K562 (cell line): ENCODE measurements around the gene XIRP1. TPM values are rescaled to one million over a fixed set of nuclear protein-coding genes. Genes with fewer than 3 reads are reported as not detected.

Experiments used
- ATF7 ChIP-seq: fragments of 450-650 bp; IDR thresholded peaks from 2 replicates; pipeline ENCODE4 v1.7.1; 2014; ENCODE audit warnings: mild to moderate bottlenecking, moderate library complexity
- CHD1 ChIP-seq: fragments of 200-600 bp; sonication (generic); IDR thresholded peaks from one replicate; pipeline ENCODE4 v1.6.1; 2012; ENCODE audit warnings: mild to moderate bottlenecking, moderate library complexity, low read length, inconsistent platforms
- ELF2 ChIP-seq: fragments of 250-450 bp; sonication (Bioruptor Pico); IDR thresholded peaks from 2 replicates; pipeline ENCODE4 v1.5.0; 2021; ENCODE audit warnings: mild to moderate bottlenecking
- FUS ChIP-seq: fragments of 200-400 bp; formaldehyde crosslinking; optimal IDR thresholded peaks from 2 replicates; pipeline ENCODE3; 2017; ENCODE audit warnings: low read depth, low read length
- GATA2 ChIP-seq: sonication (generic); formaldehyde crosslinking; IDR thresholded peaks from 2 replicates; pipeline ENCODE4 v1.4.0; 2020; ENCODE audit warnings: mild to moderate bottlenecking, missing genetic modification reagents
- HNRNPLL ChIP-seq: fragments of 200-400 bp; formaldehyde crosslinking; IDR thresholded peaks from 2 replicates; pipeline ENCODE4 v1.6.1; 2017; ENCODE audit warnings: low read length, low read depth, mild to moderate bottlenecking; ENCODE audit not compliant: poor library complexity, severe bottlenecking
- HNRNPUL1 ChIP-seq: fragments of 200-400 bp; formaldehyde crosslinking; IDR thresholded peaks from 2 replicates; pipeline ENCODE4 v1.6.1; 2017; ENCODE audit warnings: low read length
- PHF8 ChIP-seq: fragments of 200-600 bp; sonication (generic); IDR thresholded peaks from 2 replicates; pipeline ENCODE4 v1.6.1; 2012; ENCODE audit warnings: mixed run types, mild to moderate bottlenecking, inconsistent platforms, low read length, moderate library complexity, borderline replicate concordance
- SIN3B ChIP-seq: fragments of 450-650 bp; IDR thresholded peaks from 2 replicates; pipeline ENCODE4 v1.6.1; 2017; ENCODE audit warnings: low read depth, mild to moderate bottlenecking, moderate library complexity
- TCF7 ChIP-seq: sonication (generic); IDR thresholded peaks from 2 replicates; pipeline ENCODE4 v1.6.1; 2016; ENCODE audit warnings: antibody characterized with exemption, borderline replicate concordance
- ZBTB1 ChIP-seq: sonication (generic); formaldehyde crosslinking; IDR thresholded peaks from 2 replicates; pipeline ENCODE4 v1.8.1; 2023; ENCODE audit warnings: missing genetic modification reagents, low read depth, mild to moderate bottlenecking, borderline replicate concordance
- ZNF79 ChIP-seq: fragments of 250-450 bp; sonication (Bioruptor Pico); IDR thresholded peaks from 2 replicates; pipeline ENCODE4 v1.4.0; 2020; ENCODE audit warnings: low read depth, mild to moderate bottlenecking, moderate library complexity
- polyA plus RNA-seq, 8 experiments: library from polyadenylated mRNA; depleted of rRNA in 4 of 8; stranded (reverse) in 5 of 8; unstranded in 3 of 8; fragments of >200 nt; fragmentation: Nextera tagmentation in 2 of 8; fragmentation: Illumina TruSeq in 1 of 8; extraction: Ambion mirVana in 2 of 8; extraction: Trizol in 1 of 8; gene quantifications; 2 replicates each; pipeline versions ENCODE4 v1.2.1 to v1.2.3, GENCODE V29; 2011 to 2014; ENCODE audit warnings: inconsistent platforms in 1 of 8, missing spikeins in 1 of 8
- total RNA-seq, 7 experiments: library from RNA; depleted of rRNA in 6 of 7; stranded (reverse); fragments of >200 nt in 6 of 7; fragmentation: Illumina TruSeq in 2 of 7; extraction: Trizol in 2 of 7; gene quantifications; 2 replicates each; pipeline versions ENCODE4 v1.2.1 to v1.2.3, GENCODE V29; 2011 to 2021; ENCODE audit warnings: low replicate concordance in 1 of 7
- TF ChIP-seq, protein P1 (sequence below), 2 experiments: fragments of 450-650 bp in 1 of 2; IDR thresholded peaks; 2 replicates each; pipeline ENCODE4 v1.6.1; 2011 to 2017; ENCODE audit warnings: low read depth in 2 of 2, antibody characterized with exemption in 1 of 2, borderline replicate concordance in 1 of 2, low read length in 1 of 2, mild to moderate bottlenecking in 1 of 2, mixed read lengths in 1 of 2; ENCODE audit not compliant: control insufficient read depth in 1 of 2
- TF ChIP-seq, protein P2 (sequence below): fragments of 450-650 bp; IDR thresholded peaks from 2 replicates; pipeline ENCODE4 v1.6.1; 2016
- TF ChIP-seq, protein P3 (sequence below): fragments of 250-450 bp; sonication (Bioruptor Pico); IDR thresholded peaks from 2 replicates; pipeline ENCODE4 v1.8.0; 2021; ENCODE audit warnings: moderate library complexity, mild to moderate bottlenecking, inconsistent platforms
- TF ChIP-seq, protein P4 (sequence below): sonication (generic); formaldehyde crosslinking; IDR thresholded peaks from 2 replicates; pipeline ENCODE4 v1.8.1; 2023; ENCODE audit warnings: mild to moderate bottlenecking, missing genetic modification reagents
- TF ChIP-seq, protein P5 (sequence below): fragments of 450-650 bp; formaldehyde crosslinking; IDR thresholded peaks from 2 replicates; pipeline ENCODE4 v1.4.0; 2022; ENCODE audit warnings: mild to moderate bottlenecking, moderate library complexity

XIRP1 gene
- total and polyA plus RNA-seq, 9 of the 15 experiments (the other 6 are each of a cell fraction or from before 2014, with no cell fraction given) = 0.03 to 0.27 (median 0.08) TPM; not detected in 3

DNA sequence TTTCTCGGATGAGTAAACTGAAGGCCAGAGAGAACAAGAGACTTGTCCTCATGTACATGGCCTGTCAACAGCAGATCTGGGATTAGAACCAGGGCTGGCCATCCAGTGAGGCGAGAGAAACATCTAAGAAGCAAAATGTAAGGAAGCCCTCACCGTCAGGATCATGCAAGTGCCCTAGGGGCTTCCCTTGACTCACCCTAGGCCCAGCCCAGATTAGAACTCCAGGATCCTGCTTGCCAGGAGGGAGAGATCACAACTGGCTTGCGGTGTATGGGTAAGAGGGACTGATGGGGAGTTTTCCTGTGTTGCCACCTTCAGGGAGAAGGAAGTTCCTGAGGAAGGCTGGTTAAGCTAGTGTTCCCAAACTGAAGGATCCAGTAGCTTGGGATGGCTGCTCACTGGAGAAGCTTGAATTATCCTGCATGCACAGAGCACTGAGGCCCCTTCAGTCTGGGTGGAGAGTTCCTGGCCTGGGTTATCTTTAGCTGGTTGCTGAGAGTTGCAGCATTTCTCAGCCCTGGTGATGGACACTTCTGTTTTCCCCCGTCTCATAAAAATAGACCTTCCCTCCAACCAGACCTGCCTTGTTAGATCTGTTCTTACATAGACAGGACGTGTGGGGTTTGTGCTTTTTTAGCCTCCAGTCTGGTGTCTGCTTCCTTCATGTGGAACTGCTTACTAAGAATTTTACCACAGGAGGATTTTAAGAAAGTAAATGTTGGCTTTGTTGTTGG, 28.2 kb upstream of the XIRP1 start (continued):
- TF ChIP-seq, protein P1, sequence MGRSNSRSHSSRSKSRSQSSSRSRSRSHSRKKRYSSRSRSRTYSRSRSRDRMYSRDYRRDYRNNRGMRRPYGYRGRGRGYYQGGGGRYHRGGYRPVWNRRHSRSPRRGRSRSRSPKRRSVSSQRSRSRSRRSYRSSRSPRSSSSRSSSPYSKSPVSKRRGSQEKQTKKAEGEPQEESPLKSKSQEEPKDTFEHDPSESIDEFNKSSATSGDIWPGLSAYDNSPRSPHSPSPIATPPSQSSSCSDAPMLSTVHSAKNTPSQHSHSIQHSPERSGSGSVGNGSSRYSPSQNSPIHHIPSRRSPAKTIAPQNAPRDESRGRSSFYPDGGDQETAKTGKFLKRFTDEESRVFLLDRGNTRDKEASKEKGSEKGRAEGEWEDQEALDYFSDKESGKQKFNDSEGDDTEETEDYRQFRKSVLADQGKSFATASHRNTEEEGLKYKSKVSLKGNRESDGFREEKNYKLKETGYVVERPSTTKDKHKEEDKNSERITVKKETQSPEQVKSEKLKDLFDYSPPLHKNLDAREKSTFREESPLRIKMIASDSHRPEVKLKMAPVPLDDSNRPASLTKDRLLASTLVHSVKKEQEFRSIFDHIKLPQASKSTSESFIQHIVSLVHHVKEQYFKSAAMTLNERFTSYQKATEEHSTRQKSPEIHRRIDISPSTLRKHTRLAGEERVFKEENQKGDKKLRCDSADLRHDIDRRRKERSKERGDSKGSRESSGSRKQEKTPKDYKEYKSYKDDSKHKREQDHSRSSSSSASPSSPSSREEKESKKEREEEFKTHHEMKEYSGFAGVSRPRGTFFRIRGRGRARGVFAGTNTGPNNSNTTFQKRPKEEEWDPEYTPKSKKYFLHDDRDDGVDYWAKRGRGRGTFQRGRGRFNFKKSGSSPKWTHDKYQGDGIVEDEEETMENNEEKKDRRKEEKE (IDR thresholded peaks at IDR 0.05; ENCODE audit: borderline replicate concordance in 1 of 2, control insufficient read depth in 1 of 2, low read depth in 2 of 2, low read length in 1 of 2) = no peak
- TF ChIP-seq GATA2 = no peak
- TF ChIP-seq, protein P2, sequence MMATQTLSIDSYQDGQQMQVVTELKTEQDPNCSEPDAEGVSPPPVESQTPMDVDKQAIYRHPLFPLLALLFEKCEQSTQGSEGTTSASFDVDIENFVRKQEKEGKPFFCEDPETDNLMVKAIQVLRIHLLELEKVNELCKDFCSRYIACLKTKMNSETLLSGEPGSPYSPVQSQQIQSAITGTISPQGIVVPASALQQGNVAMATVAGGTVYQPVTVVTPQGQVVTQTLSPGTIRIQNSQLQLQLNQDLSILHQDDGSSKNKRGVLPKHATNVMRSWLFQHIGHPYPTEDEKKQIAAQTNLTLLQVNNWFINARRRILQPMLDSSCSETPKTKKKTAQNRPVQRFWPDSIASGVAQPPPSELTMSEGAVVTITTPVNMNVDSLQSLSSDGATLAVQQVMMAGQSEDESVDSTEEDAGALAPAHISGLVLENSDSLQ = 0 out of 2 replicates have a peak, but pooled peaks have one; percentile 21
- TF ChIP-seq, protein P3, sequence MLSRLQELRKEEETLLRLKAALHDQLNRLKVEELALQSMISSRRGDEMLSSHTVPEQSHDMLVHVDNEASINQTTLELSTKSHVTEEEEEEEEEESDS = no peak
- TF ChIP-seq, protein P4, sequence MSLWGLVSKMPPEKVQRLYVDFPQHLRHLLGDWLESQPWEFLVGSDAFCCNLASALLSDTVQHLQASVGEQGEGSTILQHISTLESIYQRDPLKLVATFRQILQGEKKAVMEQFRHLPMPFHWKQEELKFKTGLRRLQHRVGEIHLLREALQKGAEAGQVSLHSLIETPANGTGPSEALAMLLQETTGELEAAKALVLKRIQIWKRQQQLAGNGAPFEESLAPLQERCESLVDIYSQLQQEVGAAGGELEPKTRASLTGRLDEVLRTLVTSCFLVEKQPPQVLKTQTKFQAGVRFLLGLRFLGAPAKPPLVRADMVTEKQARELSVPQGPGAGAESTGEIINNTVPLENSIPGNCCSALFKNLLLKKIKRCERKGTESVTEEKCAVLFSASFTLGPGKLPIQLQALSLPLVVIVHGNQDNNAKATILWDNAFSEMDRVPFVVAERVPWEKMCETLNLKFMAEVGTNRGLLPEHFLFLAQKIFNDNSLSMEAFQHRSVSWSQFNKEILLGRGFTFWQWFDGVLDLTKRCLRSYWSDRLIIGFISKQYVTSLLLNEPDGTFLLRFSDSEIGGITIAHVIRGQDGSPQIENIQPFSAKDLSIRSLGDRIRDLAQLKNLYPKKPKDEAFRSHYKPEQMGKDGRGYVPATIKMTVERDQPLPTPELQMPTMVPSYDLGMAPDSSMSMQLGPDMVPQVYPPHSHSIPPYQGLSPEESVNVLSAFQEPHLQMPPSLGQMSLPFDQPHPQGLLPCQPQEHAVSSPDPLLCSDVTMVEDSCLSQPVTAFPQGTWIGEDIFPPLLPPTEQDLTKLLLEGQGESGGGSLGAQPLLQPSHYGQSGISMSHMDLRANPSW (CRISPR knock-in tag) = no peak
- no peak for TF ChIP-seq PHF8
- TF ChIP-seq CHD1 = no peak
- no peak for TF ChIP-seq FUS
- TF ChIP-seq ATF7 = 0 out of 2 replicates have a peak, but pooled peaks have one; percentile 12
- no peak for TF ChIP-seq ELF2 (CRISPR knock-in tag)
- TF ChIP-seq TCF7 = no peak
- no peak for TF ChIP-seq HNRNPUL1
- TF ChIP-seq, protein P5, sequence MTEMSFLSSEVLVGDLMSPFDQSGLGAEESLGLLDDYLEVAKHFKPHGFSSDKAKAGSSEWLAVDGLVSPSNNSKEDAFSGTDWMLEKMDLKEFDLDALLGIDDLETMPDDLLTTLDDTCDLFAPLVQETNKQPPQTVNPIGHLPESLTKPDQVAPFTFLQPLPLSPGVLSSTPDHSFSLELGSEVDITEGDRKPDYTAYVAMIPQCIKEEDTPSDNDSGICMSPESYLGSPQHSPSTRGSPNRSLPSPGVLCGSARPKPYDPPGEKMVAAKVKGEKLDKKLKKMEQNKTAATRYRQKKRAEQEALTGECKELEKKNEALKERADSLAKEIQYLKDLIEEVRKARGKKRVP (CRISPR knock-in tag) = peak; percentile 92
- no peak for TF ChIP-seq ZBTB1
- TF ChIP-seq ZNF79 = no peak
- TF ChIP-seq SIN3B = no peak
- TF ChIP-seq HNRNPLL = no peak
